Gastroesophageal sphincter (tissue), 4 donors: ENCODE results near the gene DUS1L. TPM values are rescaled to one million over a fixed set of nuclear protein-coding genes. Genes with fewer than 3 reads are reported as not detected.

Experiments used
- ATAC-seq: fragments of 150-250 bp; one replicate; pipeline ENCODE4 v1.9.1; 2016; ENCODE audit warnings: mild to moderate bottlenecking, moderate library complexity
- H3K27ac ChIP-seq, 4 donors: fragments of 200-600 bp; sonication (generic) in 3 of 4; 1 replicate in 3 of 4; 2 replicates in 1 of 4; pipeline ENCODE4 v1.5.1; 2016 to 2019
- H3K27me3 ChIP-seq: fragments of 200-600 bp; sonication (generic); one replicate; pipeline ENCODE4 v1.5.1; 2019
- H3K36me3 ChIP-seq, 2 donors: fragments of 200-600 bp; sonication (generic); one replicate each; pipeline ENCODE4 v1.5.1; 2019; ENCODE audit warnings: control low read depth in 1 of 2
- H3K4me1 ChIP-seq, 3 donors: fragments of 200-600 bp; sonication (generic); 1 replicate in 2 of 3; 2 replicates in 1 of 3; pipeline ENCODE4 v1.5.1; 2016 to 2019; ENCODE audit warnings: control low read depth in 2 of 3
- H3K4me3 ChIP-seq, 2 donors: fragments of 200-600 bp; sonication (generic); one replicate each; pipeline ENCODE4 v1.5.1; 2019; ENCODE audit warnings: mild to moderate bottlenecking in 1 of 2, moderate library complexity in 1 of 2
- H3K9me3 ChIP-seq, 3 donors: fragments of 200-600 bp; sonication (generic); one replicate each; pipeline ENCODE4 v1.5.1; 2017 to 2019; ENCODE audit warnings: control low read depth in 2 of 3
- EP300 ChIP-seq: sonication (generic); formaldehyde crosslinking; IDR thresholded peaks from one replicate; pipeline ENCODE4 v1.6.1; 2017; ENCODE audit warnings: antibody characterized with exemption, mild to moderate bottlenecking
- POLR2A ChIP-seq, 2 donors: fragments of 450-650 bp; IDR thresholded peaks; one replicate each; pipeline ENCODE4 v1.6.1; 2017; ENCODE audit warnings: antibody characterized with exemption in 2 of 2, mild to moderate bottlenecking in 2 of 2, moderate library complexity in 1 of 2
- POLR2AphosphoS5 ChIP-seq: sonication (generic); formaldehyde crosslinking; IDR thresholded peaks from one replicate; pipeline ENCODE4 v1.6.1; 2017; ENCODE audit warnings: antibody characterized with exemption
- WGBS, 2 donors: methylation state at CpG; one replicate each; pipeline ENCODE4 v1.1.5; 2018; ENCODE audit warnings: low coverage in 1 of 2; 5-methylcytosine and 5-hydroxymethylcytosine counted together
- total RNA-seq, 4 donors: library from RNA; depleted of rRNA; stranded (reverse); fragments of >200 nt; gene quantifications; one replicate each; pipeline ENCODE4 v1.1.0, GENCODE V29; 2016
- TF ChIP-seq, protein P1 (sequence below), 4 experiments: fragments of 200-600 bp in 2 of 4; fragments of 450-650 bp in 2 of 4; sonication (generic) in 1 of 4; IDR thresholded peaks; one replicate each; pipeline ENCODE4 v1.5.1; 2017 to 2019; ENCODE audit warnings: antibody characterized with exemption in 4 of 4, mild to moderate bottlenecking in 2 of 4, moderate library complexity in 2 of 4

DUS1L gene
- total RNA-seq, 4 donors from 2014 or later = 35.8 to 62.8 (median 52.9) TPM

DNA sequence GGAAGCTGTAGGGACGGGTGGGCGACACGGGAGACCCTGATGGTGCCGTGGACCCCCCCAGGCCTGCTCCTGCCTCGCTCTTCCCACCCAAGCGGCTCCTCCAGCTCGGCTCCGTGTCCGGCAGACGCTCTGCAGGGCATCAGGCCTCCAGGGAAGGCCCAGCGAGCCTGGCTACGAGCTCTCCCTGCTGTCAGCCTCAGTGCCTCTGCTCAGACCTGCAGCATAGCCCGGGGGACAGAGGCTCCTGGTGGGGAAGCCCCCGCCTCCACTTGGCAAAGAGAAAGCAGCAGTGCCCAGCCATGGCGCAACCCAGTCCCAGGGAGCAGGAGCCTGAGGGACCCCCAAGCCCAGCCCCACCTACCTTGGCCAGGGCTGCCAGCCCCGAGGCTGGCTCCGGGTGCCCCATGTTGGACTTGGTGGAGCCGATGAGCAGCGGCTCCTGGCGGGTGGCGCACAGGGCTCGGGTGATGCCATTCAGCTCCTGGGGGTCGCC is 26.5 kb upstream of the DUS1L start:
- Histone ChIP-seq H3K4me3 (no peak overlapping the region), H3K9me3 (no peaks in the 10 kb centered on the region), H3K36me3 (peaks cover 0 to 91% of the 10 kb centered on the region in 2 donors), H3K27me3 (no peaks in the 10 kb centered on the region), H3K4me1 (peaks cover 0 to 18% (median 9%) of the 10 kb centered on the region in 3 donors), H3K27ac (no peak overlapping the region)
- no peak for ATAC-seq
- no peak for TF ChIP-seq POLR2AphosphoS5
- TF ChIP-seq, protein P1, sequence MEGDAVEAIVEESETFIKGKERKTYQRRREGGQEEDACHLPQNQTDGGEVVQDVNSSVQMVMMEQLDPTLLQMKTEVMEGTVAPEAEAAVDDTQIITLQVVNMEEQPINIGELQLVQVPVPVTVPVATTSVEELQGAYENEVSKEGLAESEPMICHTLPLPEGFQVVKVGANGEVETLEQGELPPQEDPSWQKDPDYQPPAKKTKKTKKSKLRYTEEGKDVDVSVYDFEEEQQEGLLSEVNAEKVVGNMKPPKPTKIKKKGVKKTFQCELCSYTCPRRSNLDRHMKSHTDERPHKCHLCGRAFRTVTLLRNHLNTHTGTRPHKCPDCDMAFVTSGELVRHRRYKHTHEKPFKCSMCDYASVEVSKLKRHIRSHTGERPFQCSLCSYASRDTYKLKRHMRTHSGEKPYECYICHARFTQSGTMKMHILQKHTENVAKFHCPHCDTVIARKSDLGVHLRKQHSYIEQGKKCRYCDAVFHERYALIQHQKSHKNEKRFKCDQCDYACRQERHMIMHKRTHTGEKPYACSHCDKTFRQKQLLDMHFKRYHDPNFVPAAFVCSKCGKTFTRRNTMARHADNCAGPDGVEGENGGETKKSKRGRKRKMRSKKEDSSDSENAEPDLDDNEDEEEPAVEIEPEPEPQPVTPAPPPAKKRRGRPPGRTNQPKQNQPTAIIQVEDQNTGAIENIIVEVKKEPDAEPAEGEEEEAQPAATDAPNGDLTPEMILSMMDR (IDR thresholded peaks at IDR 0.05) = no peak
- no peak for TF ChIP-seq POLR2A (IDR thresholded peaks at IDR 0.05)
- TF ChIP-seq EP300 = no peak
- 93% methylated on average over 5 of the region's 23 CpGs; no CpG with 5 or more reads in 1 of the 2 donors for WGBS, 2 donors

DNA sequence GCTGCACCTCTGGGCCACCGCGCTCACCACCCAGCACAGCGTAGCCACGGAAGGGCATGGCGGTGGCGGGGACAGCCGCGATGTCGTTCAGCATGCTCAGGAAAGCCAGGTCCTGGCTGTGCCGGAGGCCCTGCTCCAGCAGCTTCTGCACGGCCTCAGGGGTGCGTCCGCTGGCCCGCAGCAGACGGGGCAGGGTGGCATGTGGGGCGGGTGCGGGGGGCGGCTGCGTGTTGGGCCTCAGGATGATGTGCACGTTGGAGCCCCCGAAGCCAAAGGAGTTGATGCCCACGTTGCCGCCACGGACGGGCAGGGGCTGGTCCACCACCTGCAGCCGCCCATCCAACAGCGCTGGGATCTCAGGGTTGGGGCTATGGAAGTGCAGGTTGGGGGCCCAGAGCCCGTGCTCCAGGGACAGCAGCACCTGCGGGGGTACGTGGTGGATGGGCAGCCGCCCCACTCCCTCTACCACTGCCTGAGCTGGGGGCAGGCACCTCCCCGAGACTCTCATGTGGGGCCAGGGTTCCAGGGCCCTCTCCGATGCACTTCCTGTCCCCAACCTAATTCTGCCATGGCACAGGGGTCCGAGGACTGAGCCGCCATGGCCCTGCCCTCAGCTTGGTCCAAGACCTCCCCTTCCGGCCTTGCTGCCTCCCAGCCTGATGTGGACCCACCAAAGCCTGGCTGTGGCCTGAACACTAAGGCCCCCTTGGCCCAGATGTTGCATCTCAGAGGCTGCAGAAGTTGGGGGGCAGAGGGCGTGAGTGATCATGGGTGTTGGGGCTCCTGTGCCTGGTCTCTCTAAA is 25.9 kb upstream of the DUS1L start:
- no CpG with 5 or more reads among the region's 37 CpGs for WGBS, 2 donors
- ATAC-seq = no peak
- Histone ChIP-seq H3K27me3 (no peaks in the 10 kb centered on the region), H3K36me3 (peaks cover 0 to 98% of the 10 kb centered on the region in 2 donors), H3K4me1 (peaks cover 0 to 12% (median 2%) of the 10 kb centered on the region in 3 donors), H3K4me3 (no peak overlapping the region), H3K9me3 (no peaks in the 10 kb centered on the region), H3K27ac (no peak overlapping the region)
- TF ChIP-seq EP300 (no peak), POLR2A (IDR thresholded peaks at IDR 0.05) (no peak), POLR2AphosphoS5 (no peak)
- TF ChIP-seq, protein P1 (IDR thresholded peaks at IDR 0.05) = no peak

DNA sequence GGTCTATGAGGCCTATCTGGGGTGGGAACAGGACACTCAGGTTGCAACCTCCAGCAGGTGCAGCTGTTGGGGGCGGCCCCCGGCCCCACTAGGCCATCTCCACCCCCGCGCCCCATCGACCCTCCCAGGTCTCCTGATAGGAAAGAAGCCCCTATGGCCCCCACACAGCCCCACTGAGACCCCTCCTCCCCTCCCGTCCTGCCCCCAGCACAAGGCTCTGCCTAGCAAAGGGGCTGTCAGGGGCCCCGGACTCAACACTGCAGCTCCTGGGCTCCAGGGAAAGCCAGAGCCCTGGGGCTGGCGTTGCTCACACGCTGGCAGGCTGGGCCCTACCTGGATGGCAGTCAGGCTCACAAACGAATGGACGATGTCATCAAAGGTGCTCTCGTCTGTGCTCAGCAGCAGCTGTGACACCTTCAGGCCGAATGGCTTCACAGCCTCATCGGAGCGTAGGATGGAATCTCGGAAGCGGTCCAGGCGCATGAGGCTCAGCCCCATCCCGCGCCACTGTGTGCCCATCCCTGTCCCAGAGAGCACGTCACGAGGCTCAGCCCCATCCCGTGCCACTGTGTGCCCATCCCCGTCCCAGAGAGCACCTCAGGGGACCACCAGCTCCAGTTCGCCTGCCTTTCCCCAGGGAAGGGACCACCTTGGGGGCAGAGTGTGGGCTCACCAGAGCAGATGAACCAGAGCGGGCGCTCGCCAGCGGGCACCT is 25.1 kb upstream of the DUS1L start:
- peaks cover 0 to 100% of the 10 kb centered on the region in 2 donors for H3K36me3 ChIP-seq

DNA sequence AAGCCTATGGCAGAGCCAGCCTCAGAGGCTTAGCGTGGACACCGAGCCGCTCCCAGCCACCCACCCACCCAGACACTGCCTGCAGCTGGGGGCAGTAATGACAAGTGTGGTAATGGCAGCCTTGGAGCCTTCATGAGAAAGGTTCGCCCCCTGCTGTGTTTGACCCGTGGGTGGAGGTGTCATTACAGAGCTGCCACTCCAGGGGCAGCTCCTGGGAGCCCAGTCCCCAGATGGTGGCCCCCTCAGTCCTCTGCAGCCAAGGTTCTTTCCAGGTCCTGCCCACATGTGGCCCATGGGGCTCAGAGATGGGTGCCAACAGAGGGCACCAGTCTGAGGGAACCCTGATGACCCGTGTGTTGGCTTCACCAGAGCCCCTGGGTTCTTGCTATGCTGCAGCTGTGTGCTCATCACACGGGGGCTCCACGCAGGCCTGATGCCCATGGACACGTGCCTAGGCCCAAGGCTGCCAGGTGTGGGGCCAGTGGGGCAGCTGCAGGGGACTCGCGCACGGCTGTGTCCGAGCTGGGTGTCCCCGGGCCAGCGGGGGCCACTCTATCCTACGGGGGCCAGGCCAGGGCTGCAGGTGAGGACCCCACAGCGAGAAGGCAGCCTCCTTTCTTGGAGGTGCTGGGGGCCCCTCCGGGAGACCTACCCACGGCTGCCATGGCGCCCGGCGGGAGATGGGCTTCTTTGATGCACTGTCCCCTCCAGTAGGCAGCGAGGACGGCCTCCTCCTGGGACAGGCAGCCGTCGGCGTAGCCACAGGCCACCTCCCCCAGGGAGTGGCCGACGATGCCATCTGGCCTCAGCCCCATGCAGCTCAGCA is 24.3 kb upstream of the DUS1L start:
- Histone ChIP-seq H3K27ac (no peak overlapping the region), H3K9me3 (no peaks in the 10 kb centered on the region), H3K27me3 (no peaks in the 10 kb centered on the region), H3K4me1 (no peaks in the 10 kb centered on the region), H3K36me3 (peaks cover 0 to 100% of the 10 kb centered on the region in 2 donors), H3K4me3 (no peak overlapping the region)
- WGBS, 2 donors = no CpG with 5 or more reads among the region's 29 CpGs
- no peak for TF ChIP-seq POLR2A (IDR thresholded peaks at IDR 0.05)
- TF ChIP-seq POLR2AphosphoS5 = no peak
- TF ChIP-seq, protein P1 (IDR thresholded peaks at IDR 0.05) = no peak
- TF ChIP-seq EP300 = no peak
- no peak for ATAC-seq

More for the DNA sequence above, 25.1 kb upstream of the DUS1L start:
- WGBS, 2 donors = no CpG with 5 or more reads among the region's 29 CpGs
- Histone ChIP-seq H3K27me3 (no peaks in the 10 kb centered on the region), H3K9me3 (no peaks in the 10 kb centered on the region), H3K4me3 (no peak overlapping the region), H3K27ac (no peak overlapping the region), H3K4me1 (peaks cover 0 to 4% (median 0%) of the 10 kb centered on the region in 3 donors)
- ATAC-seq = no peak
- TF ChIP-seq, protein P1 (IDR thresholded peaks at IDR 0.05) = no peak
- TF ChIP-seq EP300 = no peak
